ENCODE measurements around the gene MMP11. TPM values are rescaled to one million over a fixed set of nuclear protein-coding genes. Genes with fewer than 3 reads are reported as not detected.

The MMP11 gene
- total RNA-seq, 1 donor from 2014 or later: 7.6 TPM

DNA sequence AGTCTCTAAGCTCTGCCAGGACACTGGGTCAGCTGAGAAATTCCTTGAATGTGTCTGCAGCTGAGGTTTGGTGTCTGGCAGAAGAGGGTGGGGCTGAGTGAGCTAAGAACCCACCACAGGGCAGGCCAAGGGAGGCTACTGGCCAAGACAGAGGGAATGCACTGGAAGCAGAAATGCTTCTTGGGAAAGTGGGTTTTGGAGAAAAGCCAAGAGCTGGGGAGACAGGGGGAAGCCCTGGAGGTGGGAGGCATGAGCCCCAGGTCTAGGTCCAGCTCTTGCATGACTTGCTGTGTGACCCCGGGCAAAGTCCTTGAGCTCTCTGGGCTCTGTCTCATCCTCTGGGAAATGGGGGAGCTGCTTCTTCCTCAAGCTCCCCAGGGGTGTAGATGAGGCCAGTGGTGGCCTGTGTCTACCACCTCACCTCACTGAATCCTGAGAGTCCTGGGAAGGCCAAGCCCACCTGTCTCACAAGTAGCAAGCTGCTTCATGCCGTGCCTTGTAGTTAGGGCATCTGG, 2.3 kb downstream of the MMP11 start:
- Histone ChIP-seq H3K27me3 (no peaks in the 10 kb centered on the region), H3K4me1 (peaks cover 0 to 7% of the 10 kb centered on the region in 2 donors), H3K9me3 (no peaks in the 10 kb centered on the region), H3K36me3 (no peaks in the 10 kb centered on the region), H3K27ac (no peak overlapping the region), H3K4me3 (no peak overlapping the region)
- intact Hi-C loops (cut with DNase I): no loop called here
- no peak for TF ChIP-seq CTCF (IDR thresholded peaks at IDR 0.05)
- no peak for DNase-seq (ENCODE audit: low spot score in 2 of 2)

- Histone ChIP-seq H3K4me3 (no peak overlapping the region), H3K27me3 (no peaks in the 10 kb centered on the region), H3K27ac (no peak overlapping the region), H3K9me3 (no peaks in the 10 kb centered on the region), H3K4me1 (peaks cover 0 to 7% of the 10 kb centered on the region in 2 donors), H3K36me3 (no peaks in the 10 kb centered on the region)
- TF ChIP-seq CTCF (IDR thresholded peaks at IDR 0.05): no peak
- intact Hi-C loops (cut with DNase I): no loop called here
- no peak for DNase-seq (ENCODE audit: low spot score in 2 of 2)
Measured at GRCh38 chr22:23775779-23776375, 3.2 kb downstream of the MMP11 start.

GRCh38 chr22:23777776-23778576, 5.3 kb downstream of the MMP11 start:
- intact Hi-C loops (cut with DNase I): no loop called here
- no peak overlapping the region for H3K27ac ChIP-seq
- H3K4me3 ChIP-seq: no peak overlapping the region
- H3K27me3 ChIP-seq: no peaks in the 10 kb centered on the region
- DNase-seq (ENCODE audit: low spot score in 2 of 2): no peak
- no peaks in the 10 kb centered on the region for H3K9me3 ChIP-seq
- no peaks in the 10 kb centered on the region for H3K36me3 ChIP-seq
- H3K4me1 ChIP-seq: peaks cover 0 to 4% of the 10 kb centered on the region in 2 donors
- TF ChIP-seq CTCF (IDR thresholded peaks at IDR 0.05): no peak

DNA sequence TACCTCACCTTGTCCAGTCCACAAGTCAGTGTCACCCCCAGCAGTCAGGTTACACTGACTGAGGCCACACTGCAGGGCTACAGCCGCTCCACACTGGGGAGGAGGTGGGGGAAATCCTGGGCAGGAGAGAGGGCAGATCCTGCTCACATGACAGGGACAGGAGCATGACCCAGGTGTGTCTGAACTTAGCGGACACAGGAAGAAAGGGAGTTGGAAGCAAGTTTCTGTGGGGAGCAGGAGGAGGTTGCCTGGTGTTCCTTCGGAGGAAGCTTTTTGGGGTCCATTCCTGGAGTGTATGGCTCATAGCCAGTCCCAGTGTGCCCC, 5.9 kb downstream of the MMP11 start:
- H3K4me1 ChIP-seq: no peaks in the 10 kb centered on the region
- H3K27ac ChIP-seq: no peak overlapping the region
- DNase-seq (ENCODE audit: low spot score in 2 of 2): no peak
- H3K27me3 ChIP-seq: no peaks in the 10 kb centered on the region
- H3K4me3 ChIP-seq: no peak overlapping the region
- H3K36me3 ChIP-seq: no peaks in the 10 kb centered on the region
- no peaks in the 10 kb centered on the region for H3K9me3 ChIP-seq
- no peak for TF ChIP-seq CTCF (IDR thresholded peaks at IDR 0.05)
- intact Hi-C loops (cut with DNase I): no loop called here

DNA sequence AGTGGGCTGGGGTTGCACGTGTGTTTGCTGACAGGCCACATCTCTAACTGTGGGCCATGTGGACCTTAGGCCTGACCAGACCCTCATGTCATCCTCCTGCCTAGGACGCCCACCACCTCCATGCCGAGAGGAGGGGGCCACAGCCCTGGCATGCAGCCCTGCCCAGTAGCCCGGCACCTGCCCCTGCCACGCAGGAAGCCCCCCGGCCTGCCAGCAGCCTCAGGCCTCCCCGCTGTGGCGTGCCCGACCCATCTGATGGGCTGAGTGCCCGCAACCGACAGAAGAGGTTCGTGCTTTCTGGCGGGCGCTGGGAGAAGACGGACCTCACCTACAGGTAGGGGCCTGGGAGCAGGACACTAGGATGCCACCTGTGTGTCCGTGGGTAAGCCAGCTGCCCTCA, 6.4 kb downstream of the MMP11 start:
- TF ChIP-seq CTCF (IDR thresholded peaks at IDR 0.05): no peak
- Histone ChIP-seq H3K4me1 (no peaks in the 10 kb centered on the region), H3K36me3 (no peaks in the 10 kb centered on the region), H3K4me3 (no peak overlapping the region), H3K27ac (no peak overlapping the region), H3K9me3 (no peaks in the 10 kb centered on the region), H3K27me3 (no peaks in the 10 kb centered on the region)
- no peak for DNase-seq (ENCODE audit: low spot score in 2 of 2)
- intact Hi-C loops (cut with DNase I): no loop called here

All from ascending aorta (tissue), 2 donors.